Neuronal stem cell (in vitro differentiated cells): ENCODE results near the gene FBXL13.
"Not testable (repeated sequence)": the region's sequence is repeated elsewhere in the genome, so short reads cannot be mapped to it uniquely, and the experiment has no call there.

ENCODE experiments used
- DNase-seq: peaks from one replicate; pipeline ENCODE4 v3.0.0-alpha.2; 2013; ENCODE audit warnings: low spot score
- H2AFZ ChIP-seq: one replicate; pipeline ENCODE4 v1.6.1; 2013; ENCODE audit warnings: mild to moderate bottlenecking, low read length, inconsistent platforms
- H2AK5ac ChIP-seq: 2 replicates; pipeline ENCODE4 v1.6.1; 2013; ENCODE audit warnings: low read depth, mild to moderate bottlenecking, inconsistent platforms, low read length, moderate library complexity, mixed read lengths
- H2BK120ac ChIP-seq: 2 replicates; pipeline ENCODE4 v1.6.1; 2013; ENCODE audit warnings: low read depth, mild to moderate bottlenecking, inconsistent platforms, low read length, moderate library complexity, mixed read lengths
- H2BK12ac ChIP-seq: one replicate; pipeline ENCODE4 v1.6.1; 2013; ENCODE audit warnings: low read length, inconsistent platforms
- H2BK15ac ChIP-seq: 2 replicates; pipeline ENCODE4 v1.6.1; 2013; ENCODE audit warnings: mild to moderate bottlenecking, low read length, inconsistent platforms, mixed read lengths
- H2BK5ac ChIP-seq: one replicate; pipeline ENCODE4 v1.6.1; 2013; ENCODE audit warnings: inconsistent platforms, mild to moderate bottlenecking, low read length, moderate library complexity
- H3K14ac ChIP-seq: one replicate; pipeline ENCODE4 v1.6.1; 2013; ENCODE audit warnings: low read length, inconsistent platforms
- H3K18ac ChIP-seq: 2 replicates; pipeline ENCODE4 v1.6.1; 2013; ENCODE audit warnings: low read length, inconsistent platforms
- H3K23ac ChIP-seq: 2 replicates; pipeline ENCODE4 v1.6.1; 2013; ENCODE audit warnings: low read depth, mild to moderate bottlenecking, mixed read lengths, low read length, inconsistent platforms; ENCODE audit not compliant: poor library complexity
- H3K27ac ChIP-seq: replicated peaks from 3 replicates; pipeline ENCODE4 v1.5.1; 2013; ENCODE audit warnings: low read length, inconsistent platforms
- H3K27me3 ChIP-seq, 3 experiments: 2 replicates each; pipeline ENCODE4 v1.6.1; 2013; ENCODE audit warnings: low read length in 3 of 3, mild to moderate bottlenecking in 2 of 3, inconsistent platforms in 1 of 3, low read depth in 1 of 3, mixed read lengths in 1 of 3, moderate library complexity in 1 of 3; ENCODE audit not compliant: control insufficient read depth in 3 of 3, insufficient read depth in 3 of 3
- H3K36me3 ChIP-seq, 2 donors: replicated peaks in 1 of 2; 2 replicates each; pipeline ENCODE4 v1.6.1; 2013; ENCODE audit warnings: low read length in 2 of 2; ENCODE audit not compliant: control insufficient read depth in 2 of 2, insufficient read depth in 2 of 2
- H3K4ac ChIP-seq: 2 replicates; pipeline ENCODE4 v1.6.1; 2013; ENCODE audit warnings: inconsistent platforms, mild to moderate bottlenecking, low read length, moderate library complexity
- H3K4me1 ChIP-seq, 2 donors: 1 replicate in 1 of 2; 2 replicates in 1 of 2; pipeline ENCODE4 v1.6.1; 2013; ENCODE audit warnings: low read length in 2 of 2, low read depth in 1 of 2; ENCODE audit not compliant: control insufficient read depth in 2 of 2, insufficient read depth in 1 of 2
- H3K4me2 ChIP-seq: one replicate; pipeline ENCODE4 v1.6.1; 2013; ENCODE audit warnings: mild to moderate bottlenecking, low read length, inconsistent platforms; ENCODE audit not compliant: insufficient read depth, poor library complexity, severe bottlenecking
- H3K4me3 ChIP-seq, 2 donors: 2 replicates each; pipeline ENCODE4 v1.5.1; 2013; ENCODE audit warnings: low read length in 2 of 2, mild to moderate bottlenecking in 2 of 2, inconsistent platforms in 1 of 2, moderate library complexity in 1 of 2
- H3K79me1 ChIP-seq: one replicate; pipeline ENCODE4 v1.6.1; 2013; ENCODE audit warnings: low read depth, mild to moderate bottlenecking, inconsistent platforms, low read length, moderate library complexity
- H3K9ac ChIP-seq: one replicate; pipeline ENCODE4 v1.6.1; 2013; ENCODE audit warnings: mild to moderate bottlenecking, low read depth, low read length, inconsistent platforms; ENCODE audit not compliant: poor library complexity
- H3K9me3 ChIP-seq, 2 donors: replicated peaks in 1 of 2; 2 replicates each; pipeline versions ENCODE3 to v1.6.1; 2013; ENCODE audit warnings: low read length in 2 of 2, mild to moderate bottlenecking in 2 of 2, inconsistent platforms in 1 of 2, low read depth in 1 of 2, mixed read lengths in 1 of 2, moderate library complexity in 1 of 2; ENCODE audit not compliant: control insufficient read depth in 2 of 2, insufficient read depth in 1 of 2
- H4K8ac ChIP-seq: one replicate; pipeline ENCODE4 v1.6.1; 2013; ENCODE audit warnings: low read depth, mild to moderate bottlenecking, inconsistent platforms, low read length, moderate library complexity
- H4K91ac ChIP-seq: one replicate; pipeline ENCODE4 v1.6.1; 2013; ENCODE audit warnings: low read length, low read depth, mild to moderate bottlenecking, inconsistent platforms; ENCODE audit not compliant: poor library complexity
- WGBS, 2 donors: extraction: QIAGEN DNeasy Blood & Tissue Kit; methylation state at CpG; one replicate each; pipeline ENCODE4 v1.1.7; 2013; ENCODE audit warnings: missing lambda C conversion rate in 2 of 2, mixed read lengths in 1 of 2; ENCODE audit not compliant: insufficient read length in 2 of 2, insufficient replicate concordance in 1 of 2; ENCODE audit errors: extremely low coverage in 2 of 2; 5-methylcytosine and 5-hydroxymethylcytosine counted together

FBXL13 gene

DNA sequence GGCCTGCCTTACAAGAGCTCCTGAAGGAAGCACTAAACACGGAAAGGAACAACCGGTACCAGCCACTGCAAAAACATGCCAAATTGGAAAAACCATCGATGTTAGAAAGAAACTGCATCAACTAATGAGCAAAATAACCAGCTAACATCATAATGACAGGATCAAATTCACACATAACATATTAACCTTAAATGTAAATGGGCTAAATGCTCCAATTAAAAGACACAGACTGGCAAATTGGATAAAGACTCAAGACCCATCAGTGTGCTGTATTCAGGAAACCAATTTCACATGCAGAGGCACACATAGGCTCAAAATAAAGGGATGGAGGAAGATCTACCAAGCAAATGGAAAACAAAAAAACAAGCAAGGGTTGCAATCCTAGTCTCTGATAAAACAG is 56.3 kb downstream of the FBXL13 start:
- WGBS, 2 donors: no CpG with 5 or more reads among the region's 3 CpGs

GRCh38 chr7:103011650-103012049 is 62.9 kb downstream of the FBXL13 start:
- Histone ChIP-seq H3K27ac (no peak overlapping the region), H2BK5ac (no peak overlapping the region), H2AK5ac (no peak overlapping the region), H3K14ac (no peak overlapping the region), H2BK12ac (no peak overlapping the region), H3K4me3 (no peak overlapping the region), H3K23ac (no peak overlapping the region), H4K8ac (no peak overlapping the region), H3K9me3 (peaks cover 0 to 6% of the 10 kb centered on the region in 2 donors), H3K27me3 (no peaks in the 10 kb centered on the region), H3K4ac (no peak overlapping the region), H3K9ac (no peak overlapping the region), H3K36me3 (no peaks in the 10 kb centered on the region), H3K4me2 (no peak overlapping the region), H3K79me1 (no peaks in the 10 kb centered on the region), H3K4me1 (no peaks in the 10 kb centered on the region), H4K91ac (no peak overlapping the region), H2BK120ac (no peak overlapping the region), H2AFZ (no peak overlapping the region), H3K18ac (no peak overlapping the region), H2BK15ac (no peak overlapping the region)
- DNase-seq: no peak
- no CpG with 5 or more reads among the region's 3 CpGs for WGBS, 2 donors

More for the DNA sequence above, 56.3 kb downstream of the FBXL13 start:
- not testable (repeated sequence) for DNase-seq, H2AK5ac ChIP-seq, H3K23ac ChIP-seq, H2BK5ac ChIP-seq, H3K4me3 ChIP-seq, H3K79me1 ChIP-seq, H3K14ac ChIP-seq, H2BK12ac ChIP-seq, H3K18ac ChIP-seq, H3K4me1 ChIP-seq, H3K9ac ChIP-seq, H3K4me2 ChIP-seq, H3K27ac ChIP-seq, H2BK15ac ChIP-seq, H3K9me3 ChIP-seq, H2AFZ ChIP-seq, H4K8ac ChIP-seq, H3K36me3 ChIP-seq, H3K27me3 ChIP-seq, H2BK120ac ChIP-seq, H3K4ac ChIP-seq, H4K91ac ChIP-seq

DNA sequence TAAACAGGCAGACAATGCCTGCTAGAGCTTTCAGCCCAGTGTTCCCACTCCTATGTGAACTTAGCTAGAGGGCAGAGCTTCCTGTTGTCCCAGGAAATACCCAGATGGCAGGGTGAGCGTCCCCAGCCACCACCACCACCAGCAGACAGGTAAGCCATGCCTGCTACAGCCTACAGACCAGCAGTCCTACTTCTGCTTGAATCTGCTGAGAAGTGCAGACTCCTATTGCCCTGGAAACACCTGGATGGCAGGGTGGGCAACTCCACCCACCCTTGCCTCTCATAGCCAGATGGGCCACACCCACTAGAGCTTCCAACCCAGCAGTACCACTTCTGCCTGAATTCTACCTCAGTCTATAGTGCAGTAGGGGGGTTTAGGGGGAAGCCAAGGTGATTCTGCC is 64.4 kb downstream of the FBXL13 start:
- Histone ChIP-seq H3K4me3 (peak overlapping the region in 1 of 2 donors; percentile 11), H3K36me3 (no peaks in the 10 kb centered on the region), H3K27me3 (no peaks in the 10 kb centered on the region), H3K23ac (no peak overlapping the region), H2BK5ac (no peak overlapping the region), H2AK5ac (no peak overlapping the region), H3K27ac (no peak overlapping the region), H2BK120ac (no peak overlapping the region), H3K79me1 (no peaks in the 10 kb centered on the region), H2BK12ac (no peak overlapping the region), H3K4me1 (no peaks in the 10 kb centered on the region), H3K4ac (no peak overlapping the region), H2AFZ (no peak overlapping the region), H2BK15ac (no peak overlapping the region), H3K9ac (no peak overlapping the region), H3K14ac (no peak overlapping the region), H3K4me2 (no peak overlapping the region), H3K18ac (no peak overlapping the region), H3K9me3 (no peaks in the 10 kb centered on the region), H4K8ac (no peak overlapping the region), H4K91ac (no peak overlapping the region)
- WGBS, 2 donors: no CpG with 5 or more reads among the region's 1 CpG
- no peak for DNase-seq

- no peak overlapping the region for H3K4me2 ChIP-seq
- H3K23ac ChIP-seq: peak overlapping the region; percentile 37
Measured at GRCh38 chr7:103009466-103010185, 65.0 kb downstream of the FBXL13 start.

More at GRCh38 chr7:103009466-103010185, 65.0 kb downstream of the FBXL13 start:
- no peaks in the 10 kb centered on the region for H3K27me3 ChIP-seq
- no peak overlapping the region for H3K27ac ChIP-seq
- H3K79me1 ChIP-seq: no peaks in the 10 kb centered on the region
- no CpG with 5 or more reads among the region's 5 CpGs for WGBS, 2 donors
- H3K14ac ChIP-seq: no peak overlapping the region
- no peak overlapping the region for H2BK120ac ChIP-seq
- H3K4me1 ChIP-seq: no peaks in the 10 kb centered on the region
- H4K91ac ChIP-seq: no peak overlapping the region
- H3K9me3 ChIP-seq: no peaks in the 10 kb centered on the region
- H2BK12ac ChIP-seq: no peak overlapping the region
- H4K8ac ChIP-seq: no peak overlapping the region
- no peak overlapping the region for H3K9ac ChIP-seq
- H3K36me3 ChIP-seq: no peaks in the 10 kb centered on the region
- H3K18ac ChIP-seq: peak overlapping the region; percentile 17
- H3K4me3 ChIP-seq: no peak overlapping the region
- peak overlapping the region; percentile 9 for H2BK15ac ChIP-seq
- H2AFZ ChIP-seq: peak overlapping the region; percentile 29
- no peak overlapping the region for H2BK5ac ChIP-seq
- DNase-seq: no peak
- no peak overlapping the region for H3K4ac ChIP-seq
- no peak overlapping the region for H2AK5ac ChIP-seq
